ENCODE results near the gene GRID1.

GRID1 gene

GRCh38 chr10:86169066-86169465, 197.5 kb downstream of the GRID1 start:
- POLR2A ChIA-PET, result no interaction called here
- CTCF ChIA-PET, result interaction anchor here (0.6 kb wide), 3 partner anchors 9 to 734 kb away, joined by 3 to 4 read pairs (median 3); no protein-coding TSS in a partner anchor
- no peaks in the 10 kb centered on the region for H3K36me3 ChIP-seq (ENCODE audit: control insufficient read depth in 2 of 2, insufficient read depth in 1 of 2, low read length in 2 of 2)

GRCh38 chr10:86168256-86168655, 198.3 kb downstream of the GRID1 start:
- Histone ChIP-seq H3K4me1 (ENCODE audit: control insufficient read depth, insufficient read depth, low read length) (no peaks in the 10 kb centered on the region), H3K27ac (ENCODE audit: extremely low read depth, low read depth, low read length) (no peak overlapping the region), H3K9me3 (ENCODE audit: control insufficient read depth, insufficient read depth, low read depth, low read length) (no peaks in the 10 kb centered on the region), H3K36me3 (ENCODE audit: control insufficient read depth in 2 of 2, insufficient read depth in 1 of 2, low read length in 2 of 2) (no peaks in the 10 kb centered on the region), H3K4me3 (ENCODE audit: low read depth, low read length) (no peak overlapping the region)
- no peak for TF ChIP-seq PRDM6 (tag by site-specific recombination; IDR thresholded peaks at IDR 0.05)
- no peak for TF ChIP-seq ZNF670 (tag by site-specific recombination; IDR thresholded peaks at IDR 0.05; ENCODE audit: low read depth)
- TF ChIP-seq EGR2 (tag by site-specific recombination; IDR thresholded peaks at IDR 0.05; ENCODE audit: low read depth), result 0 out of 2 replicates have a peak, but pooled peaks have one; percentile 19
- CTCF ChIA-PET, result interaction anchor here (0.6 kb wide), 3 partner anchors 10 to 734 kb away, joined by 3 to 4 read pairs (median 3); no protein-coding TSS in a partner anchor
- POLR2A ChIA-PET, result no interaction called here

More at GRCh38 chr10:86169066-86169465, 197.5 kb downstream of the GRID1 start:
- Histone ChIP-seq H3K27ac (ENCODE audit: extremely low read depth, low read depth, low read length) (no peak overlapping the region), H3K4me3 (ENCODE audit: low read depth, low read length) (no peak overlapping the region), H3K4me1 (ENCODE audit: control insufficient read depth, insufficient read depth, low read length) (no peaks in the 10 kb centered on the region), H3K9me3 (ENCODE audit: control insufficient read depth, insufficient read depth, low read depth, low read length) (no peaks in the 10 kb centered on the region)
- TF ChIP-seq KLF1 (tag by site-specific recombination; IDR thresholded peaks at IDR 0.05), result no peak
- no peak for TF ChIP-seq GLIS2 (tag by site-specific recombination; IDR thresholded peaks at IDR 0.05)
- TF ChIP-seq ZNF350 (tag by site-specific recombination; IDR thresholded peaks at IDR 0.05), result no peak
- no peak for TF ChIP-seq ZNF221 (tag by site-specific recombination; IDR thresholded peaks at IDR 0.05; ENCODE audit: borderline replicate concordance)

GRCh38 chr10:86167762-86168128, 198.8 kb downstream of the GRID1 start:
- ChIA-PET POLR2A (no interaction called here), CTCF (no interaction called here)
- Histone ChIP-seq H3K36me3 (ENCODE audit: control insufficient read depth in 2 of 2, insufficient read depth in 1 of 2, low read length in 2 of 2) (no peaks in the 10 kb centered on the region), H3K27ac (ENCODE audit: extremely low read depth, low read depth, low read length) (no peak overlapping the region), H3K4me3 (ENCODE audit: low read depth, low read length) (no peak overlapping the region), H3K9me3 (ENCODE audit: control insufficient read depth, insufficient read depth, low read depth, low read length) (no peaks in the 10 kb centered on the region), H3K4me1 (ENCODE audit: control insufficient read depth, insufficient read depth, low read length) (no peaks in the 10 kb centered on the region)
- TF ChIP-seq GFI1B (tag by site-specific recombination; IDR thresholded peaks at IDR 0.05) (no peak), ZNF670 (tag by site-specific recombination; IDR thresholded peaks at IDR 0.05; ENCODE audit: low read depth) (no peak), ZNF16 (tag by site-specific recombination; IDR thresholded peaks at IDR 0.05; ENCODE audit: low read depth) (no peak), GLIS1 (tag by site-specific recombination; IDR thresholded peaks at IDR 0.05) (no peak), HOXD13 (CRISPR knock-in tag; IDR thresholded peaks at IDR 0.05; ENCODE audit: borderline replicate concordance) (no peak), ZBTB44 (tag by site-specific recombination; IDR thresholded peaks at IDR 0.05) (no peak), WT1 (tag by site-specific recombination; IDR thresholded peaks at IDR 0.05) (no peak), ZNF114 (tag by site-specific recombination; IDR thresholded peaks at IDR 0.05) (no peak), ZNF514 (tag by site-specific recombination; IDR thresholded peaks at IDR 0.05) (no peak), KLF17 (tag by site-specific recombination; IDR thresholded peaks at IDR 0.05) (no peak), ZBTB8A (tag by site-specific recombination; IDR thresholded peaks at IDR 0.05) (no peak), ZNF707 (tag by site-specific recombination; IDR thresholded peaks at IDR 0.05) (no peak), ZSCAN23 (tag by site-specific recombination; IDR thresholded peaks at IDR 0.05) (no peak), ZNF341 (tag by site-specific recombination; IDR thresholded peaks at IDR 0.05; ENCODE audit: low read depth) (no peak), ZNF311 (tag by site-specific recombination; IDR thresholded peaks at IDR 0.05; ENCODE audit: borderline replicate concordance) (no peak), ZNF548 (tag by site-specific recombination; IDR thresholded peaks at IDR 0.05) (no peak), KLF16 (tag by site-specific recombination; IDR thresholded peaks at IDR 0.05) (no peak), ZNF629 (tag by site-specific recombination; IDR thresholded peaks at IDR 0.05) (no peak)
